ENCODE data around the gene SGPL1.
"Not testable (repeated sequence)": the region's sequence is repeated elsewhere in the genome, so short reads cannot be mapped to it uniquely, and the experiment has no call there.

The SGPL1 gene

GRCh38 chr10:70815504-70816219 lies at the start of gene SGPL1:
TSS of gene SGPL1 (plus strand) at chr10:70815948. CDS start at chr10:70816854, 906 bp downstream.
- Histone ChIP-seq H3K27me3 (ENCODE audit: insufficient read depth, low read length) (no peaks in the 10 kb centered on the region), H3K4me1 (ENCODE audit: insufficient read depth, low read length) (no peaks in the 10 kb centered on the region), H3K36me3 (ENCODE audit: insufficient read depth, low read length) (peaks cover 20% of the 10 kb centered on the region), H3K4me3 (ENCODE audit: low read length) (peak within 1 kb of the TSS; percentile 98), H2AFZ (ENCODE audit: low read depth, low read length) (peak within 1 kb of the TSS; percentile 64), H3K9me3 (ENCODE audit: low read length) (no peaks in the 10 kb centered on the region)

GRCh38 chr10:70768026-70768685 lies 47.6 kb upstream of the SGPL1 start:
- H2AFZ ChIP-seq (ENCODE audit: low read depth, low read length); H3K4me3 ChIP-seq (ENCODE audit: low read length); H3K27me3 ChIP-seq (ENCODE audit: insufficient read depth, low read length); H3K36me3 ChIP-seq (ENCODE audit: insufficient read depth, low read length); H3K9me3 ChIP-seq (ENCODE audit: low read length): not testable (repeated sequence)
- H3K4me1 ChIP-seq (ENCODE audit: insufficient read depth, low read length): peaks cover 10% of the 10 kb centered on the region

- Histone ChIP-seq H3K36me3 (ENCODE audit: insufficient read depth, low read length) (no peaks in the 10 kb centered on the region), H3K4me1 (ENCODE audit: insufficient read depth, low read length) (peaks cover under 1% of the 10 kb centered on the region), H3K9me3 (ENCODE audit: low read length) (peaks cover 3% of the 10 kb centered on the region), H3K27me3 (ENCODE audit: insufficient read depth, low read length) (peaks cover 4% of the 10 kb centered on the region), H2AFZ (ENCODE audit: low read depth, low read length) (no peak overlapping the region), H3K4me3 (ENCODE audit: low read length) (no peak overlapping the region)
Measured at GRCh38 chr10:70769121-70769520, 46.6 kb upstream of the SGPL1 start.

GRCh38 chr10:70770001-70770400 lies 45.7 kb upstream of the SGPL1 start:
- H3K9me3 ChIP-seq (ENCODE audit: low read length): peaks cover 3% of the 10 kb centered on the region

GRCh38 chr10:70770516-70770915 lies 45.2 kb upstream of the SGPL1 start:
- H2AFZ ChIP-seq (ENCODE audit: low read depth, low read length); H3K27me3 ChIP-seq (ENCODE audit: insufficient read depth, low read length); H3K4me3 ChIP-seq (ENCODE audit: low read length); H3K4me1 ChIP-seq (ENCODE audit: insufficient read depth, low read length); H3K36me3 ChIP-seq (ENCODE audit: insufficient read depth, low read length); H3K9me3 ChIP-seq (ENCODE audit: low read length): not testable (repeated sequence)

More at GRCh38 chr10:70770001-70770400, 45.7 kb upstream of the SGPL1 start:
- no peak overlapping the region for H3K4me3 ChIP-seq (ENCODE audit: low read length)
- H3K27me3 ChIP-seq (ENCODE audit: insufficient read depth, low read length): peaks cover 4% of the 10 kb centered on the region
- no peaks in the 10 kb centered on the region for H3K36me3 ChIP-seq (ENCODE audit: insufficient read depth, low read length)
- H2AFZ ChIP-seq (ENCODE audit: low read depth, low read length): no peak overlapping the region
- no peaks in the 10 kb centered on the region for H3K4me1 ChIP-seq (ENCODE audit: insufficient read depth, low read length)

GRCh38 chr10:70771311-70772194 lies 44.2 kb upstream of the SGPL1 start:
- H3K36me3 ChIP-seq (ENCODE audit: insufficient read depth, low read length): no peaks in the 10 kb centered on the region
- H3K4me3 ChIP-seq (ENCODE audit: low read length): no peak overlapping the region
- peaks cover 8% of the 10 kb centered on the region for H3K27me3 ChIP-seq (ENCODE audit: insufficient read depth, low read length)
- no peaks in the 10 kb centered on the region for H3K9me3 ChIP-seq (ENCODE audit: low read length)
- H3K4me1 ChIP-seq (ENCODE audit: insufficient read depth, low read length): no peaks in the 10 kb centered on the region
- H2AFZ ChIP-seq (ENCODE audit: low read depth, low read length): no peak overlapping the region

GRCh38 chr10:70772627-70773026 lies 43.1 kb upstream of the SGPL1 start:
- Histone ChIP-seq H3K4me1 (ENCODE audit: insufficient read depth, low read length) (no peaks in the 10 kb centered on the region), H3K27me3 (ENCODE audit: insufficient read depth, low read length) (peaks cover 8% of the 10 kb centered on the region), H2AFZ (ENCODE audit: low read depth, low read length) (no peak overlapping the region), H3K36me3 (ENCODE audit: insufficient read depth, low read length) (no peaks in the 10 kb centered on the region), H3K9me3 (ENCODE audit: low read length) (no peaks in the 10 kb centered on the region), H3K4me3 (ENCODE audit: low read length) (no peak overlapping the region)

- Histone ChIP-seq H3K27me3 (ENCODE audit: insufficient read depth, low read length) (peaks cover 8% of the 10 kb centered on the region), H2AFZ (ENCODE audit: low read depth, low read length) (no peak overlapping the region), H3K9me3 (ENCODE audit: low read length) (no peaks in the 10 kb centered on the region), H3K4me3 (ENCODE audit: low read length) (no peak overlapping the region), H3K36me3 (ENCODE audit: insufficient read depth, low read length) (no peaks in the 10 kb centered on the region), H3K4me1 (ENCODE audit: insufficient read depth, low read length) (no peaks in the 10 kb centered on the region)
Measured at GRCh38 chr10:70773461-70773860, 42.3 kb upstream of the SGPL1 start.

- no peaks in the 10 kb centered on the region for H3K36me3 ChIP-seq (ENCODE audit: insufficient read depth, low read length)
- no peak overlapping the region for H3K4me3 ChIP-seq (ENCODE audit: low read length)
- H2AFZ ChIP-seq (ENCODE audit: low read depth, low read length): no peak overlapping the region
- H3K4me1 ChIP-seq (ENCODE audit: insufficient read depth, low read length): no peaks in the 10 kb centered on the region
- H3K27me3 ChIP-seq (ENCODE audit: insufficient read depth, low read length): peaks cover 11% of the 10 kb centered on the region
- no peaks in the 10 kb centered on the region for H3K9me3 ChIP-seq (ENCODE audit: low read length)
Measured at GRCh38 chr10:70773965-70774809, 41.6 kb upstream of the SGPL1 start.

GRCh38 chr10:70774810-70775678 lies 40.7 kb upstream of the SGPL1 start:
- H2AFZ ChIP-seq (ENCODE audit: low read depth, low read length): no peak overlapping the region
- H3K36me3 ChIP-seq (ENCODE audit: insufficient read depth, low read length): no peaks in the 10 kb centered on the region
- H3K4me3 ChIP-seq (ENCODE audit: low read length): no peak overlapping the region
- no peaks in the 10 kb centered on the region for H3K4me1 ChIP-seq (ENCODE audit: insufficient read depth, low read length)
- H3K9me3 ChIP-seq (ENCODE audit: low read length): no peaks in the 10 kb centered on the region
- peaks cover 19% of the 10 kb centered on the region for H3K27me3 ChIP-seq (ENCODE audit: insufficient read depth, low read length)

- no peak overlapping the region for H2AFZ ChIP-seq (ENCODE audit: low read depth, low read length)
- no peak overlapping the region for H3K4me3 ChIP-seq (ENCODE audit: low read length)
- peaks cover 26% of the 10 kb centered on the region for H3K27me3 ChIP-seq (ENCODE audit: insufficient read depth, low read length)
- no peaks in the 10 kb centered on the region for H3K36me3 ChIP-seq (ENCODE audit: insufficient read depth, low read length)
- H3K9me3 ChIP-seq (ENCODE audit: low read length): no peaks in the 10 kb centered on the region
- no peaks in the 10 kb centered on the region for H3K4me1 ChIP-seq (ENCODE audit: insufficient read depth, low read length)
Measured at GRCh38 chr10:70775679-70776454, 39.9 kb upstream of the SGPL1 start.
